ENCODE data around the gene MAD1L1.

Gene MAD1L1

DNA sequence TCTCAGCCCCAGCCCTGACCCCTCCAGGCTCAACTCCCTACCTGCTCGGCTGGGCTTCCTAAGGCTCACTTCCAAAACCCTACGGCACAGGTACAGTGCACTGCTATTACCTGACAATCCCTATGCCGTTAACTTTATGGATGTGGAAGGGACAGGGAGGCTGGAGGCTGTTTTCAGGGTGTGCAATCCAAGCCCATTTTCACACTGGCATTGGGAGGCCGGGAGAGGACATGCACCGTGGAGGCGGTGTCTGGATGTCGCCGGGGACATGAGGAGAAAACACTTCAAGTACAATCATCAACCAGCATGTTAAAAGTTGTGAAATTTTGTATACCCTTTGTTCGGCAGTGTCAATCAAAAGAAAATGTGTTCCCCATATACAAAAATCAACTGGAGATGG, 80.1 kb downstream of the MAD1L1 start:
- no peak overlapping the region for H3K4me3 ChIP-seq (replicated peaks; ENCODE audit: low read depth, low read length)
- TF ChIP-seq, protein P1, sequence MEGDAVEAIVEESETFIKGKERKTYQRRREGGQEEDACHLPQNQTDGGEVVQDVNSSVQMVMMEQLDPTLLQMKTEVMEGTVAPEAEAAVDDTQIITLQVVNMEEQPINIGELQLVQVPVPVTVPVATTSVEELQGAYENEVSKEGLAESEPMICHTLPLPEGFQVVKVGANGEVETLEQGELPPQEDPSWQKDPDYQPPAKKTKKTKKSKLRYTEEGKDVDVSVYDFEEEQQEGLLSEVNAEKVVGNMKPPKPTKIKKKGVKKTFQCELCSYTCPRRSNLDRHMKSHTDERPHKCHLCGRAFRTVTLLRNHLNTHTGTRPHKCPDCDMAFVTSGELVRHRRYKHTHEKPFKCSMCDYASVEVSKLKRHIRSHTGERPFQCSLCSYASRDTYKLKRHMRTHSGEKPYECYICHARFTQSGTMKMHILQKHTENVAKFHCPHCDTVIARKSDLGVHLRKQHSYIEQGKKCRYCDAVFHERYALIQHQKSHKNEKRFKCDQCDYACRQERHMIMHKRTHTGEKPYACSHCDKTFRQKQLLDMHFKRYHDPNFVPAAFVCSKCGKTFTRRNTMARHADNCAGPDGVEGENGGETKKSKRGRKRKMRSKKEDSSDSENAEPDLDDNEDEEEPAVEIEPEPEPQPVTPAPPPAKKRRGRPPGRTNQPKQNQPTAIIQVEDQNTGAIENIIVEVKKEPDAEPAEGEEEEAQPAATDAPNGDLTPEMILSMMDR (IDR thresholded peaks at IDR 0.05; ENCODE audit: low read depth, low read length, missing control alignments): no peak
- no peak for DNase-seq (ENCODE audit: extremely low read depth, low read depth)

DNA sequence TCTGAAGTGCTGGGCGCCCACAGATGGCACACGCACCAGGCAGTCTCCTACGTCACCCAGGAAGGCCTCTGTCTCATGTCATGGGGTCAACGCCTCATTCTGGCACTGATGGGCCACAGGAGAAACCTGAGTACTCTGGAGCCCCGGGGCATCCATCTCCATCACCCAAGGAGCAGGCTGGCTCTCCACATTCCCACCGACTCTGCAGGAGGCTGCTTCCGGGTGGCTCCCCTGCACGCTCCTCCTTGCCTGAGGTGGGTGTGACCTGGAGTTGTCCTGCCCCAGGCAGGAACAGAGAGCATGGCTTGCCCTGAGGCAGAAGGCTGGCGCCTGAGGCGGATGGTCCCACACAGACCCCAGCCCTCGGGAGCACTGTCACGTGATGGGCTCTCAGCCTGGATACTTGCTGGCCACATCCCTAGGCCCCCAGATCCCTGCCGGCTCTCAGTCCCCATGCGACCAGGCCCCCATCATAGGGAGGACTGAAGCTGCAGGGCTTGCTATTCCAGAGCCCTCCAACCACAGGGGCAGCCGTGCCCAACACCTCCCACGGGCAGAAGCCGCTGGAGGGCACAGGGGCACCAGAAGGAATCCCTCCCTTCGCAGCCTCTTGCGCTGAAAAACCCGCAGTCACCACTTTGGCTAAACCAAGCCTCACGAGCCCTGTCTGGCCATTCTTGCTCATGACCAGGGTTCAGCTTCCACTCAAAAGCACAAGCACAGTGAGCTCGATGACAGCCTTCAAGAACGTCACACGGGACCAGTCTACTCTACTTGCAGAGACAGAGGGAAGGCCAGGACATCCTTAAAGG, 80.7 kb downstream of the MAD1L1 start:
- no peak for DNase-seq (ENCODE audit: extremely low read depth, low read depth)
- TF ChIP-seq, protein P1 (IDR thresholded peaks at IDR 0.05; ENCODE audit: low read depth, low read length, missing control alignments): no peak
- H3K4me3 ChIP-seq (replicated peaks; ENCODE audit: low read depth, low read length): no peak overlapping the region

GRCh38 chr7:2151237-2151636, 81.5 kb downstream of the MAD1L1 start:
- no peak for DNase-seq (ENCODE audit: extremely low read depth, low read depth)
- TF ChIP-seq, protein P1 (IDR thresholded peaks at IDR 0.05; ENCODE audit: low read depth, low read length, missing control alignments): no peak
- H3K4me3 ChIP-seq (replicated peaks; ENCODE audit: low read depth, low read length): no peak overlapping the region

DNA sequence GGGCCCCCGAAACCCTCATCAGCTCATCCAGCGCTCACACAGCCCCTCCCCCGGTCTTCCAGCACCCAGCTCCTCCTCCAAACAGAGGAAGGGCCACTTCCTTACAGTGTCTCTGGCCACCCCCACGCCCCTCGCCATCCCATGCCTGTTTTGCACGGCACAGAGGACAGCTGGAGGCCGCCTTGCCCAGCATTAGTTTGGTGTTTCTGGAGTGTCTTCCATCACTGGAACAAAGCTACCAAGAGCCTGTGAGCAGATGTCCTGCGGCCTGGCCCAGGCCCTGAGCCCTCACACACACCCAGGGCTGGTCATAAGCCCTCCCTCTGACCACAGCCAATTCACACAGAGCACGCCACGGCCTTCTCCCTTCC, 82.3 kb downstream of the MAD1L1 start:
- TF ChIP-seq, protein P1 (IDR thresholded peaks at IDR 0.05; ENCODE audit: low read depth, low read length, missing control alignments): no peak
- no peak overlapping the region for H3K4me3 ChIP-seq (replicated peaks; ENCODE audit: low read depth, low read length)
- DNase-seq (ENCODE audit: extremely low read depth, low read depth): no peak

- TF ChIP-seq, protein P1 (IDR thresholded peaks at IDR 0.05; ENCODE audit: low read depth, low read length, missing control alignments): no peak
Observed at GRCh38 chr7:2149672-2150444, 82.9 kb downstream of the MAD1L1 start.

DNA sequence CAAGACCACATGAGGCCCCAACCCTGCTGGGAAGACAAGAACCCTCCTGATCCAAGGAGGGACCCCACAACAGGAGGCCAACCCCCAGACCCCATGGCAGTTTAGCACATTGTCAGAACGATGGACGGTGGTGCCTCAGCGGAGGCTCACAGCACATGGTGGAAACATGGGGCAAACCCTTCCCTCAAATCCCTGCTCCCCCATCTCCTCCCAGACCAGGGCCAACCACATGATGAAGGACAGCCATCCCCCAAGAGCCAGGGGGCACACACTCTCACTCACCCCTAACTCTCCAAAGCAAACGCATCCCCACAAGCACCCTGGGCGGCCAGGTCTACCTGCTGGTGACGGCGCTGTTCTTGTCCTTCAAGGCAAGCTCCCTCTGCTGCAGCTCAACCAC, 83.9 kb downstream of the MAD1L1 start:
- TF ChIP-seq, protein P1 (IDR thresholded peaks at IDR 0.05; ENCODE audit: low read depth, low read length, missing control alignments): no peak
- no peak overlapping the region for H3K4me3 ChIP-seq (replicated peaks; ENCODE audit: low read depth, low read length)
- DNase-seq (ENCODE audit: extremely low read depth, low read depth): no peak

More at GRCh38 chr7:2149672-2150444, 82.9 kb downstream of the MAD1L1 start:
- no peak overlapping the region for H3K4me3 ChIP-seq (replicated peaks; ENCODE audit: low read depth, low read length)
- DNase-seq (ENCODE audit: extremely low read depth, low read depth): no peak

All from HFF-Myc (cell line).